ENCODE results near the gene CCBE1.
A peak's percentile ranks its signal among the peaks of the same experiment; 100 is the strongest.

The CCBE1 gene

DNA sequence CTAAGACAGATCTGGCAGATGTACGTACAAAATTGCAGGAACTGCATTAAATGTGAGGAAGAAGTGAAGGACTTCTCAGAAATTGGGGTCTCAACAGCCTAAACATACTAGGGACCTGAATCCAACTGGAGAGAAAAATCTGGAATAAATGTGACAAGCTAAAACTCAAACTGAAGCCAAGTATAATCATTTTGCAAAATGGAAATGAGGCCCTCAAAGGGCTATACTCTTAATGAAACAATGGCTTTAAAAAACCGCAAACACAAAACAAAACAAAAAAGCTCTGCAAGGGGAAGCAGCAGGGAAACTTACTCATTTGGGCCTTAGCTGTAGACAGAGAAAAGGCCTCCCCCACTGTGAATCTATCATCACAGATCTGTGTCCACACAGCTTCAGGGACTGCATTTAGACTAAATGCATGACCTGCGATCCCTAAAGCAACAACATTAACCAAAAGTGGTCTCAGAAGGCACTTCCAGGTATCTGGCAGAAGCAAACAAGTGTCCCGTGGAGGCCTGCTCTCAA is 63.2 kb downstream of the CCBE1 start:
- peak in 2 of 42 donors; percentile 2 to 16 for DNase-seq
- intact Hi-C loops (cut with DNase I): no loop called here

DNA sequence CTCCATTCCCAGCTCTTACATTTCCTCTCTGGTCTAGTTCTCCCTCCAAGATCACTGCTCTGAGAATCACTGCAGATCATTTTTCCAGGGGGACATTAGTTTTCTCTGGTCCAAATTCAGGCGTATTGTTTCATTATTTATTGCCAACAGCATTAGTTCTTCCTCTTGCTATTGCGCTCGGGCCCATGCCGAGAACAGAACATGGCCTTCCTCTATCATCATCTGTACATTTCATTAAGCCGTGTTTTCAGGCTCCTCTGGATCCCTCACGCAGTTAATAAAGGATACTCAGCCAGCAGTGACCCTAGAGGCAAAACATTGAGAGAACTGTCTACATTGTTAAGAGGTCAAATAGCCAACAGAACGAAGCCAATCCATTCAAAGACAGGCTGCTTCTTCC is 63.9 kb downstream of the CCBE1 start:
- intact Hi-C loops (cut with DNase I): no loop called here
- DNase-seq: peak in 2 of 42 donors; percentile 9 to 10

DNA sequence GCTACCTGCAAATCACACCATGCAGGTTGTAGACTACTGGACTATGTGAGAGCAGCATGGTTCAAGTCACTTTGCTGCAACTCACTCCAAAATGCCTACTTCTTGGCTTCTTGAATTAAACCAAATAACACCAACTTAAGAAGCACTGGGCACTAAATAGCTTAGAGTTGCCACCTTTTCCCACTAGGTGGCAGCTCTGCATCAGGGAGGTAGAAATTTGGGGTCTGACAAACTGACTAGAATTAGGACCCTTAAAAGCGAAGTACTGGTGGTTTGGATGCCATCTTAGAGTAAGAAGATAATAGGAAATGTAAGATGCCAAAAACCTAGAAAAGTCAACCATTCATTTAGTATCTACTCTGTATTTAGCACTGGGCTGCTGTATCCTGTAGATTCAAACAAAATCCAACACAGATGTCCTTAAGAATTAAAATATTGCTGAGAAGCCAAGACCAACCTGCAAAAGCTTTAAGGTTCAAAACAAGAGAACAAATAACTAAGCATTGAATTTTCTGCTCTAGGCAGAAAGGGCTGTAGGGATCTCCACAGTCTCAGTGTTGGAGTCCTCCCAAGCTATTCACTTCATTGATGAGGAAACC is 65.5 kb downstream of the CCBE1 start:
- intact Hi-C loops (cut with DNase I): no loop called here
- DNase-seq: peak in 6 of 42 donors; percentile 4 to 13 (median 10)

DNA sequence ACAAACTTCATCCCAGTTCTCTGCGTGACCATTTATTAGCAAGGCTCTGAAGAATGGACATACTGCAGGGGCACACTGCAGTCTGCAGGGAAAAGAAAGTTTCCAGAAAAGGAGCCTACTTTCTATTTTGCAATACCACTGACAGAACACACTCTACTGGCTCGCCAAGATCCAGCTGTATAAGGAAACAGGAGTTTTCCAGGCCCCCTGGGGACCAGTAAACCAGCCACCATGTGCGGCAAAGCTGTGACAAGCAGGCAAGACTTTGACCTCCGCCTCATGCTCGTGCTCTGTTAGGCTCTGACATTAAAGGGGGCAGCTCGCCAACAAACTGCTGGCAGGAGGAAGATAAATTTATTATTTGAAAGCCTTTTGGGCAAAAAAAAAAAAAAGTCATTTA is 67.3 kb downstream of the CCBE1 start:
- DNase-seq: peak in 1 of 42 donors; percentile 40
- intact Hi-C loops (cut with DNase I): no loop called here

DNA sequence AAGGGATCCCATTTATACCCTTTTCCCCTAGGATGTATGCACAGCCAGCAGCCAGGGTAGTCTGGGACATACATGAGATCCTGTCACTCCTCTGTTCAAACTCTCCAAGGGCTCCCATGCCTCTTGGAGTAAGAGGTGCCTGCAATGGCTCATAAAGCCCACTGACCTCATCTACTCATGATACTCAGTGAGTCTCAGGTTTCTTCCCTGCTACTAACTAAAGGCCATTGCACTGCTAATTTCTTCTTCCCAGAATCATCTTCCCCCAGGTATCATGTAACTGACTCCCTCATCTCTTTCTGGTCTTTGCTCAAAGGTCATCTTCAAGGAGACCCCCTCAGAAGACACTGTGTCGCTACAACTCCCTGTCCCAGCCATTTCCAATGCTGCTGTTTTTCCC is 68.2 kb downstream of the CCBE1 start:
- intact Hi-C loops (cut with DNase I): no loop called here
- no peak for DNase-seq

DNA sequence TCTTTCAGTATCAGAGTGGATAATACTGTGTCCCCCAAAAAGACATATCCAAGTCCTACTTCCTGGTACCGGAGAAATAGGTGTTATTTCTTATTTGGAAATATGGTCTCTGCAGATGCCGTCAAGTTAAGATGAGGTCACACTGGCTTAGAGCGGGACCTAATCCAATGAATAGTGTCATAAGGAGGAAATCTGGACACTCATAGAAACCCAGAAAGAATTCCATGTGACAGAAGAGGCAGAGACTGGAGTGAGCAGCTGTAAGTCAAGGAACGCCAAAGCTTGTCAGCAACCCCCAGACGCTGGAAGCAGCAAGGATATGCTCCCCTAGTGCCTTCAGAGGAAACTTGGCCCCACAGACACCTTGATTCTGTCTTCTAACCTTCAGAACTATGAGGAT is 69.8 kb downstream of the CCBE1 start:
- no peak for DNase-seq
- intact Hi-C loops (cut with DNase I): no loop called here

DNA sequence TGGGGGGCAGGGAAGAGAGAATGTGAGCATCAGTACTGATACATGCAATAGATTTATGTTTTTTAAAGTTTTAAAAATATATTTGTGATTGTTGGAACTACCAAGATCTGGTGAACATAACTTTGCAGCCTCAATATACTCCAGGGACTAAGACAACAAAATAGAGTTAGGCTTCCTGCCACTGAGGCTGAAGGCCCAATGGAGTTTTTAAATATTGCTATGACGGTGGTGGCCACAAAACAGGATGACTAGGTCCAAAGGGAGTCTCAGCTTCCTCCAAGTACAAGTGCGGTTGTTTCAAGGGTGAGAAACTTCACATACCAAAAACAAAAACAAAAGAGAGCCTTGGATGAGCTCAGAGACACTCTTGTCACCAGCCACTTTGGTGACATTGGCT is 72.9 kb downstream of the CCBE1 start:
- intact Hi-C loops (cut with DNase I): no loop called here
- DNase-seq: no peak

DNA sequence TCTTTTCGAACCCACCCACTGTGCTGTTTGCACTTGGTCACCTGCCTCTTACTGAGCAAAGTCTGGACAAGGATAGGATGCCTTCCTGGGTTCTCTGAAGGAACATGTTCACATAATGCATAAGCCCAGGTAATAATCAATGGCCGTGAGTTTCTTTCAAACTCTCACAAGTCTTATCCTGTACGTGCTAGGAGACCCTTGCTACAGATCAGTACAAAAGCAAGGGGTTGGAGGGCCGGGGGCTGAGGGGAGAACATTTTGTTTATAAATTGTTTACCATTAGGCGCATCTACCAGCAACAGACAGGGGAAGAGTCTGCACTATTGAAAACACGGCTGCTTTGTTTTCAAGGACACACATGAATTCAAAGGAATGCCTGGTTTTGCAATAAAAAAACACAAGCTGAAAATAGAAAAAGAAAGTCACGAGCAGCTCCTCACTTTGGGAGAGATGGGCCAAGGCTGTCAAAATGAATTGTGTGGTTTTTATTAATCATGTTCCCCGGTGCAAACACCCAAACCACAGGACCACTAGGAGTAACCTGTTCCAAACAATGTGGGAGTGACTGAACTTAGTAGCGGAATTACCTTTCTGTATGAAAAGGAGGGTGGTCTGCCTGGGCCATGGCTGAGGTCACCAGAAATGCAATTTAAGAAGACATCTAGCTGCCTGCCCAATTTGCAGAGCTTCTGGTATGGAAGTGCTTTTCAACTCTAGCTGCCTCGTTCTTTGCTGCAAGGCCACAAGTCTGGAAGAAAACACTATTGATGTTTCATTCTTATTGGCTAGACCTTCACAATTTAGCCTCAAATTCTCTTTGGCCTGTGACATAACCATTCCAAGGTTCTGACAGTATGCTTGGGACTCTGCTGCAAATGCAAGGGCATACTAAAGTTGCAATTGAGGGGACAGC is 73.5 kb downstream of the CCBE1 start:
- intact Hi-C loops (cut with DNase I): no loop called here
- DNase-seq: peak in 1 of 42 donors; percentile 30

DNA sequence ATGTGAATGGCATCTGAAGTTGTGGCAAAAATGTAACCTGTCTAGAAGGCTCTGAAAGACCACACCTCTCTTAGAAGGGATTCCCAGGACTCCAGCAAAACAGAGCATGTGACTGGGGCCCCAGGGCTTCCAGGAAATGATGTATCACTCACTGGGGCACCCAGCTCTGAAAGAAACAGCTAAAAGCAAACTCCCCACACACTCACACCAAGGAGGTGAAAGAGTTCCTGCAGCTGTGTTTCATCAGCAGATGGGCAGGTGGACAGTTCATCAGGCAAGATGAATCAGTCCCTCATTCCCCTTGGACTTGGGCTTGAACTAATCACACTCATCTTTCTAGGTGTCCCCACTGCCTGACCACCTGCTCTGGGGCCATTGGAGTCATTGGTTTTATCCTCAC is 76.2 kb downstream of the CCBE1 start:
- no peak for DNase-seq
- intact Hi-C loops (cut with DNase I): no loop called here

DNA sequence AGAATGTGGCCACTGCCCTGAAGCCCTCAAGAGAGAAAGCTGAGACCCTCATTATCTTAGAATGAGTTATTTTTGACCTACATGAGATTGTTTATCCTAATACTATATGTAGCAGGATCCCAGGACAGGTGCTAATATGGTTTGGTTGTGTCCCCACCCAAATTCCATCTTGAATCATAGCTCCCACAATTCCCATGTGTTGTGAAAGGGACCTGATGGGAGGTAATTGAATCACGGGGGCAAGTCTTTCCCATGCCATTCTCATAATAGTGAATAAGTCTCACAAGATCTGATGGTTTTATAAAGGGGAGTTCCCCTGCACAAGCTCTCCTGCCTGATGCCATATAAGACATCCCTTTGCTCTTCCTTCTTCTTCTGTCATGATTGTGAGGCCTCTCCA is 76.8 kb downstream of the CCBE1 start:
- no peak for DNase-seq
- intact Hi-C loops (cut with DNase I): no loop called here

DNA sequence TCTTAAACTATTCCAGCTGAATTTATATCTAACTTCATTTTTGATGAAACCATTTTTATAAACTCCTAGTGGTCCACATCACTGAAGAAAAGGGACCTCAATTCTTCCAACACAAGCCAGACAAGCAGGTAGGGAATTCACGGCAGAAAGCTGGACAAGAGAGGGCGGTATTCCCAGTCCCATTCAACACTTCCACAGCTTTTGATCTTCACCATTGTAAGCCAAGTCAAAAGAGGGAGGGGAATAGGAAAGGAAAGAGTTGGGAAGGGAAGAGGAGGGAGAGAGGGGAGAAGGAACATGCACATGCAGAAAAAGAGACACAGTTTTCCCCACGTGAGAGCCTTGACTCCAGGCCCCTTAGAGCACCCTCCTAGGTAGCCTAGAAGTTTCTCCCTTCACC is 77.4 kb downstream of the CCBE1 start:
- intact Hi-C loops (cut with DNase I): no loop called here

DNA sequence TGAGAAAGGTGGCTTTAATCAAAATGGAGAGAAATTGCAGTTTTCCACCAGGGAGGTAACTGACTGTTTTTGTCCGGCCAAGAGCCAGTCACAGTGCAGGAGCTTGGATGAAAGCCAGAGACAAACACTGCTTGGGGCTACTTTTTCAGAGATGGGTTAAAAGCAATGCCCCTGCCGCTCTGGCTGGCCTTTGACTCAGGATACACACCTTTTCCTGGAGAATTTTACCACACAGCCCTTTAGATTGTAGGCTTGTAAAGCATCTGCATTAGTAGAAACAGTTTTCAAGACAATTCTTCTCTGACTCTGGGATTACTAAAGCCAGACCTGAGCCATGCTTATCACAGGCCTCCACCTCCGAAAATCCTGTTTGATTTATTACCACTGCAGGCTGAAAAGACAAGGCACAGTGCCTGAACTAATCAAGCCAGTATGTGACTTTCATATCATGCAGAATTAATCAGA is 79.7 kb downstream of the CCBE1 start:
- intact Hi-C loops (cut with DNase I): no loop called here

More for the DNA sequence above, 77.4 kb downstream of the CCBE1 start:
- DNase-seq: no peak

DNA sequence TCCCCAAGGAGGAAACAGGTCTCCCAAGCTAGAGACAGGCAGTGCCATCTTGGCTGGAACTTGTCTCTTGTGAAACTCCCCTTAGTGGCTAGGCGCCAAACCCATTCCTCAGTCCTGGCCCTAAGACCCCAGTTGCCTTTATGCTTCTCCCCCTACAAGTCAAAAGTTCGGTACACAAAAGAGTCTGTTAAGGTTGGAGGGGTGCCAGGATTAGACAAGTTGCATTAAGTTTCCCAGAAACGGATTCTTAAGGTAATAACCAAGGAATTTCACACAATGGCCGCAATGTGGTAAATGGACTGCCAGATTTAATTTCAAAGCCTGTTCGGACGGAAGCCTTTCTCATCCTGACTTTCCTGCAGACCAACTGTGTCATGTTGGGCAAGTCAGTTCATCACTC is 80.7 kb downstream of the CCBE1 start:
- no peak for DNase-seq
- intact Hi-C loops (cut with DNase I): no loop called here

More for the DNA sequence above, 79.7 kb downstream of the CCBE1 start:
- DNase-seq: no peak

DNA sequence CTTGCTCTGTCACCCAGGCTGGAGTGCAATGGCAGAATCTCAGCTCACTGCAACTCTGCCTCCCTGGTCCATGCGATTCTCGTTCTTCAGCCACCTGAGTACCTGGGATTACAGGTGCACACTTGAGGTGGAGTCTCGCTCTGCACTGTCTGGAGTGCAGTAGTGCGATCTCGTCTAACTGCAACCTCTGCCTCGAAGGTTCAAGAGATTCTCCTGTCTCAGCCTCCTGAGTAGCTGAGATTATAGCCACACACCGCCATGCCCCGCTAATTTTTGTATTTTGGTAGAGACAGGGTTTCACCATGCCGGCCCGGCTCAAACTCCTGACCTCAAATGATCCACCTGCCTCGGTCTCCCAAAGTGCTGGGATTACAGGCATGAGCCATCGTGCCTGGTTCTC is 83.3 kb downstream of the CCBE1 start:
- DNase-seq: no peak

DNA sequence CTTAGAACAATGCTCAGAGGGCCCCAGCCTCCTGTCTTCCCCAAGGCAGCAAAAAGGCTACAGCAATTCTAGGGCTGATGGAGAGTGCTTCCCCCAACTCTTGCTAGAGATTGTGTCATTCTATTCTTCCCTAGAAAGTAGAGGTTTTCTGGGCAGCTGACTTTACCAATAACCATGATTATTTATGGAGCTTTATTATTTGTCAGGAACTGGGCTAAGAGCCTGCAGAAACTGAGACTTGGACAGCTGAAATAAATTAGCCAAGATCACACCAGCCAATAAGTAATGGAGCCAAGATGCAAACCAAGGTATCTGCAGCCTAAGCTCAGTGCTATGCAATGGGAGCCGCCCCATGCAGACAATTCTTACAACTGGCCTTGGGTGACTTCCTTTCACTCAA is 84.8 kb downstream of the CCBE1 start:
- DNase-seq: no peak
- intact Hi-C loops (cut with DNase I): no loop called here

More for the DNA sequence above, 83.3 kb downstream of the CCBE1 start:
- intact Hi-C loops (cut with DNase I): no loop called here

DNA sequence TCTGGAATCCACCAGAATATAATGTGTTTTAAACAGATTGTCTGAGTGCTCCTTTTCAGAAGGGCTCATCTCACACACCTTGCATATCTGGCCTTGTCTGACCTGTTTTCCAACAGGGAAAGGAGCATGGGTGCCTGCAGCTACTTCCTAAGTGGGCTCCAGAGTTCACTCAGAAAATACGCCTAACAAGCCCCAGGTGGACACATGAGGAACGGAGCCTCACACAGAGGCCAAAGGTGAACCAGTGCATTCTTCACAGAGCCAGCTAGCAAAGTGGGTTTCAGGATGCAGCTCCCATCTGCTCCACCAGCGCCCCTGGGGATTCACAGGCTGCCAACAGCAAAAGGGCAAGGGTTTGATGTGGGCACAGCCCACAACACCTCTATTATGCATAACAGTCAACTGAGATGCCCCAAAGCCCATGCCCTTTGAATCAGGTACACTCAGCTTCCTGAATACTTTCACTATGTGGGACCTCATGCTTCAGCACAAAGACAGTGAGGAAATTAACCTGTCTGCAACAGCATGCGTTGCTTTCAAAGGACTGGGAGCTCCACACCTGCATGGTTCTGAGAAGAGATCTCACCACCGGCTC is 86.6 kb downstream of the CCBE1 start:
- no peak for DNase-seq
- intact Hi-C loops (cut with DNase I): no loop called here

DNA sequence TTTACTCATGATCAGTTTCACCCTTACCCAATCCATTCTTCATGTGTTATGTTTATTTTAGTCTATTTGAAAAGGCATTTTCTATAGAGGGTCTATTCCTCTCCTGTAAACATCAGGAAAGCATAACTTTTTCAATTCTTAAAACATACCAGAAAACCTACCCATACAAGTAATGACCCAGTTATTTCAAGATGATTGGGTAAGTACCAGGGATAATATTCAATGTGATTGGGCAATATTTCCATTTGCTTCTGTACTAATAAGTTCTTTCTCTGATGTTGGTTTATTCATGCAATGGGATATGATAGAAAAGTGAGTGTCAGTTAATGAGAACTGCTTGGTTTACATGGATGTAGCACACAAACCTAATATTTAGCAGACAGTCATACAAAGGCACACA is 87.6 kb downstream of the CCBE1 start:
- intact Hi-C loops (cut with DNase I): no loop called here
- DNase-seq: no peak

DNA sequence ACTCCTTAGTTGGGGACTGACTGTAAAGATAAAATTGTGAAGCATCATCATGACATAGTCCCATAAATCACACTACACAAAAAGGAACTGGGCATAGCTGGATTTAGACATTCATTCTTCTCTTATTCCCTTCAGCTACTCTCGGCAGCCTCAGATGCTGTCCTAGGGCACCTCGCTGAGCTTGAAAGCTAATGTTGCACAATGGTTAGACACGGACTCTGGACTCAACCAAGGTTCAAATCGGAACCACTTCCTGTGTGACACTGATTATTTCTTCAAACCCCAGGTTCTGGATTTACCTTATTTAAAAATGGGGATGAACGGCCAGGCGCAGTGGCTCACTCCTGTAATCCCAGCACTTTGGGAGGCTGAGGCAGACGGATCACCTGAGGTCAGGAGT is 89.8 kb downstream of the CCBE1 start:
- DNase-seq: no peak
- intact Hi-C loops (cut with DNase I): no loop called here

DNA sequence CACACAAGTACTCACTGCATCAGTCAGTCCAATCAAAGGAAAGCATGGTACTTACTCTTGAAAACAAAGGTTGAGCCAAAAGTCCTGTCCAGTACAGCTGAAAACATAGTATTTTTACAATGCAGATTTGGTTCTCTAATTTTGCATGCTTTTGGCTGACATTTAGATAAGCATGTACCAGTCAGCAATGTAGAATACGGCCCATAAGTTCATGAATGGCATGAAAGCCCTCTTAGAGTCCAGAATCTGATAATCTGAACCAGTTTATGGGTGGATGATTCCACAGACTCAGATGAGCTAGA is 90.2 kb downstream of the CCBE1 start:
- DNase-seq: no peak
- intact Hi-C loops (cut with DNase I): no loop called here

Measured in head of caudate nucleus (tissue), 42 donors.